Loucy (cell line): ENCODE measurements around the gene FOXO3.

Source experiments
- H2AFZ ChIP-seq: fragments of 200-600 bp; sonication (generic); 2 replicates; pipeline ENCODE4 v1.6.0; 2016; ENCODE audit warnings: antibody characterized with exemption, mild to moderate bottlenecking, low read length, moderate library complexity
- H3F3A ChIP-seq: fragments of 200-600 bp; 2 replicates; pipeline ENCODE4 v1.6.0; 2016; ENCODE audit warnings: antibody characterized with exemption, low read depth, mild to moderate bottlenecking
- H3K27me3 ChIP-seq: fragments of 200-600 bp; sonication (generic); 2 replicates; pipeline ENCODE4 v1.6.1; 2014; ENCODE audit warnings: low read length, mild to moderate bottlenecking; ENCODE audit not compliant: insufficient read depth, poor library complexity, severe bottlenecking
- H3K36me3 ChIP-seq: fragments of 200-600 bp; sonication (generic); 2 replicates; pipeline ENCODE4 v1.6.1; 2016; ENCODE audit warnings: low read length; ENCODE audit not compliant: insufficient read depth
- H3K4me1 ChIP-seq: fragments of 200-600 bp; sonication (generic); 2 replicates; pipeline ENCODE4 v1.5.1; 2014; ENCODE audit warnings: low read length, mild to moderate bottlenecking; ENCODE audit not compliant: insufficient read depth, poor library complexity, severe bottlenecking
- H3K4me2 ChIP-seq: fragments of 200-600 bp; sonication (generic); 2 replicates; pipeline ENCODE4 v1.6.0; 2014; ENCODE audit warnings: antibody characterized with exemption, low read length, low read depth, mild to moderate bottlenecking; ENCODE audit not compliant: poor library complexity, severe bottlenecking
- H3K4me3 ChIP-seq: fragments of 200-600 bp; sonication (generic); 2 replicates; pipeline ENCODE4 v1.5.1; 2014; ENCODE audit warnings: low read length, mild to moderate bottlenecking, mixed read lengths; ENCODE audit not compliant: poor library complexity, severe bottlenecking
- H3K79me2 ChIP-seq: fragments of 200-600 bp; sonication (generic); 2 replicates; pipeline ENCODE4 v1.6.1; 2014; ENCODE audit warnings: low read length; ENCODE audit not compliant: insufficient read depth
- H3K9ac ChIP-seq: fragments of 200-600 bp; sonication (generic); 2 replicates; pipeline ENCODE4 v1.6.0; 2014; ENCODE audit warnings: mild to moderate bottlenecking, low read depth, low read length, moderate library complexity; ENCODE audit not compliant: poor library complexity, severe bottlenecking
- H3K9me2 ChIP-seq: fragments of 200-600 bp; sonication (generic); replicated peaks from 2 replicates; pipeline ENCODE4 v1.6.1; 2016; ENCODE audit warnings: low read depth, low read length, mixed read lengths
- H3K9me3 ChIP-seq: fragments of 200-600 bp; sonication (generic); 2 replicates; pipeline ENCODE4 v1.6.1; 2014; ENCODE audit warnings: mild to moderate bottlenecking, antibody characterized with exemption, low read length, low read depth; ENCODE audit not compliant: insufficient read depth
- H4K20me1 ChIP-seq: fragments of 200-600 bp; sonication (generic); 2 replicates; pipeline ENCODE4 v1.6.0; 2014; ENCODE audit warnings: antibody characterized with exemption, low read length, mild to moderate bottlenecking; ENCODE audit not compliant: insufficient read depth, poor library complexity, severe bottlenecking
- EZH2phosphoT487 ChIP-seq: fragments of 200-600 bp; IDR thresholded peaks from 2 replicates; pipeline ENCODE4 v1.6.1; 2018; ENCODE audit warnings: antibody characterized with exemption, mild to moderate bottlenecking, moderate library complexity, borderline replicate concordance
- TF ChIP-seq, protein P1 (sequence below): fragments of 200-600 bp; sonication (generic); conservative IDR thresholded peaks from 2 replicates; pipeline ENCODE4 v1.5.1; 2014; ENCODE audit warnings: mild to moderate bottlenecking, antibody characterized with exemption, low read length

The FOXO3 gene

DNA sequence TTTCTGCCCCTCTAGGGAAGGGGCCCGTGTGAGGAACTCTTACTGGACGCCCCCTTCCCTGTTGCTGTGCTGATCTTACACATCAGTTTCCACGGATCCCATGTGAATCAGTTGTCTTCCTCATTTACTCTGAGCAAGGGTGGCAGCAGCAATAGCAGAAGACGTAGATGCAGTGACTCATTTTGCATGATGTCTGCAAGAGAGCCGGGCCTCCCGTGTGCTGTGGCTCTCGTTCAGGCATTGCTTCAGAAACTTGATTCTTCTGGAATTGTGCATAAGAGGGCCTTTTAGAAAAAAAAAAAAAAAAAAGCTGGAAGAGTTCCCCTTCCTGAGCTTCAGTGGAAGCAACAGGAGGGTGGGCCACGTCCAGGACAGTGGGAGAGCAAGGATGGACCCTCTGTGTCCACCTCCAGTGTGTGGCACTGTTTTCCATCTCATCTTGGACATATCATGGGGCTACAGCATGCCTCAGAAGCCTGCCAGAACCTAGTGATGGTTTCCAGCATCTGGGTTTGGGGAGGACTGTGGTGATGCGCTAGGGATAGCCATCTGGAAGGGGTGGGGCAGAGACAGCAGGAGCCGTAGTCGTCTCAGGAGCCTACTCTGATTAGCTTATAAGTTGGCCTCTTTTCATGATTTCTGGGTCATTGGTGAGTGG lies 62.1 kb downstream of the FOXO3 start:
- Histone ChIP-seq H3K4me3 (no peak overlapping the region), H3K27me3 (no peaks in the 10 kb centered on the region), H3K4me2 (no peak overlapping the region), H3K36me3 (peaks cover 2% of the 10 kb centered on the region; the same call in 1 of the 2 replicates), H3K9me3 (no peaks in the 10 kb centered on the region), H4K20me1 (peaks cover 25% of the 10 kb centered on the region), H3K4me1 (peaks cover 35% of the 10 kb centered on the region), H2AFZ (no peak overlapping the region), H3K9ac (no peak overlapping the region), H3F3A (no peaks in the 10 kb centered on the region), H3K79me2 (peaks cover 96% of the 10 kb centered on the region), H3K9me2 (no peaks in the 10 kb centered on the region)
- TF ChIP-seq EZH2phosphoT487, result no peak
- TF ChIP-seq, protein P1, sequence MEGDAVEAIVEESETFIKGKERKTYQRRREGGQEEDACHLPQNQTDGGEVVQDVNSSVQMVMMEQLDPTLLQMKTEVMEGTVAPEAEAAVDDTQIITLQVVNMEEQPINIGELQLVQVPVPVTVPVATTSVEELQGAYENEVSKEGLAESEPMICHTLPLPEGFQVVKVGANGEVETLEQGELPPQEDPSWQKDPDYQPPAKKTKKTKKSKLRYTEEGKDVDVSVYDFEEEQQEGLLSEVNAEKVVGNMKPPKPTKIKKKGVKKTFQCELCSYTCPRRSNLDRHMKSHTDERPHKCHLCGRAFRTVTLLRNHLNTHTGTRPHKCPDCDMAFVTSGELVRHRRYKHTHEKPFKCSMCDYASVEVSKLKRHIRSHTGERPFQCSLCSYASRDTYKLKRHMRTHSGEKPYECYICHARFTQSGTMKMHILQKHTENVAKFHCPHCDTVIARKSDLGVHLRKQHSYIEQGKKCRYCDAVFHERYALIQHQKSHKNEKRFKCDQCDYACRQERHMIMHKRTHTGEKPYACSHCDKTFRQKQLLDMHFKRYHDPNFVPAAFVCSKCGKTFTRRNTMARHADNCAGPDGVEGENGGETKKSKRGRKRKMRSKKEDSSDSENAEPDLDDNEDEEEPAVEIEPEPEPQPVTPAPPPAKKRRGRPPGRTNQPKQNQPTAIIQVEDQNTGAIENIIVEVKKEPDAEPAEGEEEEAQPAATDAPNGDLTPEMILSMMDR, result peak; percentile 13; the same call in 1 of the 2 replicates

- no peak overlapping the region for H3K4me2 ChIP-seq
- H4K20me1 ChIP-seq, result peaks cover 25% of the 10 kb centered on the region
- no peak for TF ChIP-seq EZH2phosphoT487
- TF ChIP-seq, protein P1, result no peak
These were observed 63.3 kb downstream of the FOXO3 start for GRCh38 chr6:108623995-108624394.

GRCh38 chr6:108625581-108625980 lies 64.9 kb downstream of the FOXO3 start:
- Histone ChIP-seq H3K9ac (no peak overlapping the region), H3K4me2 (no peak overlapping the region), H3K27me3 (no peaks in the 10 kb centered on the region), H3F3A (no peaks in the 10 kb centered on the region), H3K4me3 (no peak overlapping the region), H3K79me2 (peaks cover 92% of the 10 kb centered on the region; the same call in 1 of the 2 replicates), H3K36me3 (no peaks in the 10 kb centered on the region), H3K9me3 (no peaks in the 10 kb centered on the region), H3K4me1 (peaks cover 47% of the 10 kb centered on the region), H3K9me2 (no peaks in the 10 kb centered on the region), H2AFZ (no peak overlapping the region), H4K20me1 (peaks cover 26% of the 10 kb centered on the region)
- TF ChIP-seq, protein P1, result no peak
- no peak for TF ChIP-seq EZH2phosphoT487

More at GRCh38 chr6:108623995-108624394, 63.3 kb downstream of the FOXO3 start:
- Histone ChIP-seq H3K9me3 (no peaks in the 10 kb centered on the region), H3K9ac (no peak overlapping the region), H3K4me1 (peaks cover 39% of the 10 kb centered on the region), H3K27me3 (no peaks in the 10 kb centered on the region), H3K79me2 (peaks cover 95% of the 10 kb centered on the region; the same call in 1 of the 2 replicates), H2AFZ (no peak overlapping the region), H3K36me3 (no peaks in the 10 kb centered on the region), H3K9me2 (no peaks in the 10 kb centered on the region), H3F3A (no peaks in the 10 kb centered on the region), H3K4me3 (no peak overlapping the region)
